AG20443 (cell line): ENCODE measurements around the gene NR3C1.
A peak's percentile ranks its signal among the peaks of the same experiment; 100 is the strongest.

Experiments used
- DNase-seq: peaks from one replicate; pipeline ENCODE4 v3.0.0; 2012; ENCODE audit warnings: low spot score, mixed read lengths

The NR3C1 gene

DNA sequence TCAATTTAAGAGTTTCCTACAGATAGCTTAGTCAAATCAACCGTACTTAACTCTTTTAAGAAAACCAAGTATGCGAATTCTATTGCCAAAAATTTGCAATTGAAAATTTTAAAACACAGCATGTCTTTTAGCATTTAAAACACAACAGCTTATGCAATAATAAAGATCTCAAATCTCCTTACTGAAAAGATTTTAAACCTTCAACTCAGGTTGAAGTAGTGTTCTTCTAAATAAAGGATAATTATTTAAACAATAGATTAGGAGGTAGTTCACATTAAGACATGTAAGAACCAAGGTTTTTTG lies 5.5 kb downstream of the NR3C1 start:
- DNase-seq, result no peak

DNA sequence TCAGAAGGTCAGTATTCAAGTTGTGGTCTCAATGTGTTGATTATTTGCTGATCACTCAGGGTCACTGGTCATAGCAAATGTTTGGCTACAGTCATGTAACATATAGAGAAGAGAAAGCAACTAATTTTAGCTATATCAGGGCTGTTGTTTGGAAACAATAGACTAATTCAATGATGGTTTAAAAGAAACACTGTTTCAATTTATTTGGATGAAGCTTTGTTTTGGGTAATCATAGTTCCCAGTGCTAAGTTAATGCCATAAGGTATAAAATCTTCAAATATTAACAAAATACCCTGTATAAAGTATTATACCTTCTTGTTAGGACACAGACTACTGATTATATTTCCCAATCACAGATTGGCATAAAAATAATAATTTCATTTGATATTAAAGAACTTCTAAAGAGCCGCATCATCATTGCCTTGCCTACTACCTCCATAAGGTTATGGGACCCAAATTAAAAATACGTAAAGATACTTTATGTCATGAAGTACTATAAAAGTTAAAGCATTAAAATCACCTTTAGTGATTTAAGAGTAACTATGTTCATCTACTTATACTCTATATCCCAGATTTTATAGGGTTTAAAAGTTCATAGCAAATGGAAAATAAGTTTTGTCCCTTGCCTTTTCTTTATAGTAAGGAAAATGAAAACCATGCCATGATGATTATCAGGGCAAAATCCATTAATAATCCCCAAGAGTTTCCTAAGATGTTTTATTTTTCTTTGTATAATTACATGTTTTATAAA lies 6.0 kb downstream of the NR3C1 start:
- DNase-seq, result no peak

DNA sequence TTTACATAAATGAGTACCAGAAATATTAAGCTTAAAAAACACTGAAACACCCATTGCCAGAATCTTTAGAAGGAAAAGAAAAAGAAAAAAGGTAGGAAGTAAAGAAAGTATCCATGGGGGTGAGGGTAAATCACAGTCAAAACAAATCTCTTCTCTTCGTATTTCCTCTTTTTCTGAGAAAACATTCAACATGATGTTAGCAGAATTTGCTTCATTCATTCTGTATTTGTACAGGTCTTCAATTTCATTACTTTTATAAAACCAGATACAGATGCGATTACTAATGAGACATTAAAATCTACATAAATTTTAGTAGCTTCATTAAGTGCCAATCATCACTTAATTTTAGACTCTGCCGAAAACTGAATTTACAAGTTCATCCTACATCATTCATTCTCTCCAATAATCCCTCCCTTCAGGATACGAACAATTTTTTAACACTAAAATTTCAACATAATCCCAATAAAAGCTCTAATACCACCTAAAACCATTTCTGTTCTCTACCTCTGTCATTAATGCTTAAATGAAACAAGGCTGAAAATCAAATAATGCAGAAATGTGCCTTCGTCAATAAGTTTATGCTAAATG lies 7.0 kb downstream of the NR3C1 start:
- no peak for DNase-seq

DNA sequence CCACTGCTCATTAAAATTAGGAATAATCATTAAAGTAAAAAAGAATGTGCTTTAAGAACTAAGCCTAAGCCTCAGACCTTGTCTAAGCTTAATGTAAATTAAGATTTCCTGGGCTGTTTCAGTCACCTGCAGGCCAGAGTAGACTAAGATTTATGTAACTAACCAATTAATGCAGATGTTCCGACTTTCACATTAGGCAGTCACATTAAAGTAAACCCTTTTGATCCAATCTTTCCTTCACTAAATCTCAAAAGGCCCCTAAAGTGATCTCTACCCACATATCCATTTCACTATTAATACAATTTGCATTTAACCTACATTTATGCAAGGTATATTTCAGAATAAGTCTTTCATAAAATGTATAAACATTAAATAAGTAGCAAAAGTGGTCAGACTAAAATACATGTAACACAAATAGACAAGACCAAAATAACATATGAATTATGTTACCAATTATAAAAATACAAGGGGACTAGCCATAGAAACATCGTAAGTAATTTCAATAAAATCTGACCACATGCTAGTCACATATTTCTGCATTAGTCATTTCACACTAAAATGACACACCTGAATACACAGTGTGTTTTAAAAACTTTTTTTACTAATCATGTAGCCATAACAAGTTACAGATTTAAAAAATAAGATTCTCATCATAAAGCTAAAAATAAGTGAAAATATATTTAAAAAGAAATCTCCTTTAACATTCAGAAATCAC lies 7.7 kb downstream of the NR3C1 start:
- DNase-seq, result no peak

DNA sequence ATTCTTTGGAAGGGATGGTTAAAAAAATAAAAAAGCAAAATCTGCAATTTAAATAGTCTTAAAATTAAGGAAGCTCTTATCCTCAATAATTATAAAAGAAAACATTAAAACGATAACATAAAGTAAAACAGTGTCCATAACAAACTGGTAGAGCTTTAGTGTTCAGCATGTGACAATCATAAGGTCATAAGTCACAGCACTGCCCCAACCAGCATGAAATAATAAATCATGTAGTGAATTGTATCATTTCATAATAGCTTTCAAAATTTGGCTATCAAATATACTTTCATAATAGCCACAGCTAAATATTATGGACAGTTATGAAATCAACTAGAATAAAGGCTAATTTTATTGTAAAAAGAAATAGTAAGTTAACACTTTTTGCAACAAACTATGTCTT lies 10.0 kb downstream of the NR3C1 start:
- DNase-seq, result no peak

DNA sequence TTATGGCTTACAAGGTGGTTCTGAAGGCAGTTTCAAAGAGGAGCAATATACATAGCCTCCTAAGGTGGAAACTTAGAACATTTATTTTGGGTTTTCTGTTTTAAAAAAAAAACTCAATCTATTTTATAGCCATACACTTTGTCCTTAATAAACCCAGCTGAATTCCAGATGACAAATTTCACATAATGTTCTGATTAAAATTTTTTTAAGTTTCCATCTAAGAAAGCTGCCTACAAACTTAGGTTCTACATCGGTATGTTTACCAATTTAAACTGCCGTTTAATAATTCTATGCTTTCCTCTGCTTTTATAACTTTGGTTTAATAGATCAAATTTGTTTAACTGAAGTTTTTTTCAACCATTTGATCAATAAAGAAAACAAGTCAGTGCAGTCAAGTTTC lies 12.5 kb downstream of the NR3C1 start:
- no peak for DNase-seq

DNA sequence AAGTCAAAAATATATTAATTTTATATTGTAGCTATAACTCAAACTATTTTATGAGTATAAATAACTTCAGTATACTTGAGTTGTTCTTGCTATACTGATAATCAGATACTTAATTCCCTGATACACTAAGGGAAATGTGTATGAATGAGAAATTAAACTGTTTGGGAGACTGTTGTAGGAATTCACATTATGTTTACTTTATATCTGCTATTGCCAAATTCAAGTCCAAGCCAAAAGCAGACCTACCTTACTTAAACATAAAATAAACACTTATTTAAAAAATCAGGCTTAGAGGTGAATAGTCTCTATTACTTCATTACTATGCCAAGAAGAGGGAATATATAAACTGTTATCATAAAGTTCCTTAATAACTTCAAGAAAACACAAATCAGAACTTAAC lies 13.2 kb downstream of the NR3C1 start:
- no peak for DNase-seq

DNA sequence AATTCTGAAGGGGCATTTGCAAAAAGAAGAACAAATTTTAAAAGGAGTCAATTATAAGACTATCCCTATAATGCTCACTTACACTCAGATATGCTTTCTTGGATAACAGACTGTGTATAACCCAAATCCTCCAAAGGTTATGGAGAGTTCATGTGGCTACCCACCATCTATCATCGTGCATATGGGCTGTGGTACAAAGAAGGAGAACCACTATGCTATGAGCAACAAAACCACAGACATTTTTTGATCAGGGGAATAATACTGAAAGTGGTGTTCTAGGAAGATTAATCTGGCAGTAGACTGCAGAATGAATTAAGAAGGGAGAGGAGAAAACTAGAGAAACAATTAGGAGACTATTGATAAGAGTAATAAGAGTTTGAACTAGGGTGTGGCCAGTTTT lies 16.8 kb downstream of the NR3C1 start:
- peak; percentile 39 for DNase-seq

DNA sequence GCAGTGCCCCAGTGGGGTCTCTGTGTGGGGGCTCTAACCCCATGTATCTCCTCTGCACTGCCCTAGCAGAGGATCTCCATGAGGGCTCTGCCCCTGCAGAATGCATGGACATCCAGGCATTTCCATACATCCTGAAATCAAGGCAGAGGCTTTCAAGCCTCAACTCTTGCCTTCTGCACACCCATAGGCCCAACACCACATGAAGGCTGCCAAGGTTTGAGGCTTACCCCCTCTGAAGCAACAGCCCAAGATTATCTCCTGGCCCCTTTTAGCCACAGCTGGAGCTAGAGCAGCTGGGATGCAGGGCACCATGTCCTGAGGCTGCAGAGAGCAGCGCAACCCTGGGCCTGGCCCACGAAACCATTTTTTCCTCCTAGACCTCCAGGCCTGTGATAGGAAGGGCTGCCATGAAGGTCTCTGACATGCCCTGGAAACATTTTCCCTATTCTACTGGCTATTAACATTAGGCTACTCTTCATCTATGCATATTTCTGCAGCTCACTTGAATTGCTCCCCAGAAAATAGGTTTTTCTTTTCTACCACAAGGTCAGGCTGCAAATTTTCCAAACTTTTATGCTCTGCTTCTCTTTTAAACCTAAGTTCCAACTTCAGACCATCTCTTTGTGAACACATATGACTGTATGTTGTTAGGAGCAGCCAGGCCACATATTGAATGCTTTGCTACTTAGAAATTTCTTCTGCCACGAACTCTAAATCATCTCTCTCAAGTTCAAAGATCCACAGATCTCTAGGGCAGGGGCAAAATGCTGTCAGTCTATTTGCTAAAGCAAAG lies 18.4 kb downstream of the NR3C1 start:
- no peak for DNase-seq

DNA sequence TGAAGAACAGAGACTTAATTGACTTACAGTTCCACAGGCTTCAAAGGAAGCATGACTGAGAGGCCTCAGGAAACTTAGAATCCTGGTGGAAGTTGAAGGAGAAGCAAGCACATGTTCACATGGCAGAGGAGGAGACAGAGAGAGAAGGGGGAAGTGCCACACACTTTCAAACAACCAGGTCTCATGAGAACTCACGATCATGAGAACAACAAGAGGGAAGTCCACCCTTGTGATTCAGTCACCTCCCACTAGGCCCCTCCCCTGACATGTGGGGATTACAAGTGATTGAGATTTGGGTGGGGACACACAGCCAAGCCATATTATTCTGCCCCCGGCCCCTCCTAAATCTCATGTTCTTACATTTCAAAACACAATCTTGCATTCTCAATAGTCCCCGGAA lies 19.5 kb downstream of the NR3C1 start:
- no peak for DNase-seq

DNA sequence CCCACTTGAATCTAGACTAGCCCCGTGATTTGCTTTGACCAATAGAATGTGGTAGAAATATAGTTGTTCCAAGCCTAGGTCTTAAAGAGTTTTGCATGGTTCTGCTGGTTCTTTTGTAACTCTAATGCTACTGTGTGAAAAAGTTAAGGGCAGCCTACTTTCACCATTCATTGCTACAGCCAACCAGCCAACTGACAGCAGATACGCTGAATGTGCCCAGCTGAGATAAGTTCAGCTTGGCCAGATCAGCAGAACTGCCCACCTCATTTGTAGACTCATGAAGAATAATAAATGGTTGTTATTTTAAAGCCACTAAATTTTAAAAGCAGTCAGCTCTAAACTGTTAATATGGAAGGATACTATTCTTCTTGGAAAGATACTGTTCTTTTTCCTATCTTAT lies 23.9 kb downstream of the NR3C1 start:
- DNase-seq, result no peak

DNA sequence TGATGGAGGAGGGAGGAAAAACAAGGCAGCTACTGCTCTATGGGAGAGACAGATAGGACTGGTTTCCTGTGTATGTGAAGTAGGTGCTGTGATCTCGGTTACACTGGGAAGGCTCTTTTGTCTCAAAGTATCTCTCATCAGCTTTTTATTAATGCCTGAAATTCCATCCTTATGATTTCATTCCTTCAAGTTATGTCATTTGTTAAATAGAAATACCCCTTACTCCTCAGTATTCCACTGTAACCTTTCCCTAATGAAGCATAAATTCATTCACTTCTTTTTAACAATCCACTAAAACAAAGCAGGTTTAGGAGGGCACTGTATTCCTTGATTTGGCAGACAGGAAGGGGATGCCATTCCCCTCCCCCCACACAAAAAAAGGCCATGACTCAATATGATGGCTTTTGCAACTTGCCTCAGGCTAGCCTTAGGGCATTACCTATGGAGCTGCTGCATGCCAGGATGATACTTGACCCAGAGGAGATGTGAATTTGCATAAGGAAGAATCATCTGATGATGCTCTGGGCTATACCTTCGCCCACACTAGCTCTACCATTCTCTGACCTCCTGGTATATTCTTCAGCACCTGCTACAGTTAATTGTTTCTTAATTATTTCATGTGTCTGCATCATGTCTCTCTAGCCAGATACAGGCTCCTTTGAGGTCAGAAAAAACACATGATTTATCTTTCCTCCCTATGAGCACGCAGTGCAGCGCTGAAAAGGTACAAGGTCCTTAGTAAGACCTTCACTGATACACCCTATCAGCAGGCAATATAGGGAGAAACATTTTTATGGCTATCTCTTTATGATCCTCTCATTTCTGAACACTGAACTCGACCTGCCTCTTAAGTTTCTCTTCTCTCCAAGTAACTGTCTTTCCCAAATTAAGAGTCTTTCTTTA lies 26.3 kb downstream of the NR3C1 start:
- peak; percentile 40 for DNase-seq

DNA sequence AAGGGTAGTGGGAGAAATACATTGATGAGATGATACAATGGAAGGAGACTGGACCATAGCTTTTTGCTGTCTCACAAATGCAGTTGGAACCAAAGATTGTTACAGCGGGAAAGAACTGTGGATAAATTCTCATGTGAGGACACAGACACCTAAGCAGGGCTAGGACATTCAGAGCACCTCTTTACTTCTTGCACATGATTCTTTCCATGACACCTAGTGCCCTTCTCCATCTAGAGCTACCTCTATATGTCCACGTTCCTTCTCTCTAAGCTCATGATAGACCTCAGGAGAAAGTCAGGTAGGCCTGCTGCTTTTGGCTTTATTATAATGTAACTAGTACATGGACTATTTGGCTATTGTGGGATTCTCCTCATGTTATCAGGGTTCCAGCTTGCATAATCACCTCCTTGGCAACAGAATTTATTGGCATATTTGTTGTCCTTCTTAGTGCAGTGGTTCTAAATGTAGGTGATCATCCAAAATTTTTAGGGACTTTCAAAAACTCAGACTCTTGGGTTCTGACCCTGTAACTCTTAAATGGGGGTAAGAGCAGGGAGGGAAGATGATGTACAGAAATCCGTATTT lies 27.2 kb downstream of the NR3C1 start:
- no peak for DNase-seq

DNA sequence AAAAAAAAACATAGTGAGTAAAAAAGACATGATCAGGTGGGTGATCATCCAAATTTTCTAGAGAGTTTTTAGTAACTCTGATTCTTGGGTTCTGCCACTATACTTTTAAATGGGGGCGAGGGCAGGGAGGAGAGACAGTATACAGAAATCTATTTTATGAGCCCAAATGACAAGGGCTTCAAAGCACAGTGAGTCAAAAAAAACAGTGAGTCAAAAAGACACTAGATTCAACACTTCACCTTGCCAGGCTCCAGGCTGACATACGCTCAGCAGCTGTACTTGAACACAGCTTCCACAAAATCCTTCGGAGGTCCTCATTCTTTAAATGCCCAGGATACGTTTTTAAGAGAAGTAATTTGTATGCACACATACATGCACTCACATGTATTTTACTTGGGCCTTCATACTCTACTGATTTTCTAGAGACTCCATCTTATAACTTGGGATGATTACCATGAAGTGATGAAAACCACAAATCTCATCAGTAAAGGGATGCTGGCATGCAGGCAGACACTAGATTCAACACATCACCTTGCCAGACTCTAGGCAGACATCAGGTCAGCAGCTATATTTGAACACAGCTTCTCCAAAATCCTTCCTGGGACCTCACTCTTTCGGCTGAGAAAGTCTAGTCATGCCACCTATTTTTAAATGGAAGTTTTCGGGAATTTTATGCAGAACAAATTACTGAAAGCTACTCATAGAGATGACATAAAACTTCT lies 28.8 kb downstream of the NR3C1 start:
- no peak for DNase-seq

DNA sequence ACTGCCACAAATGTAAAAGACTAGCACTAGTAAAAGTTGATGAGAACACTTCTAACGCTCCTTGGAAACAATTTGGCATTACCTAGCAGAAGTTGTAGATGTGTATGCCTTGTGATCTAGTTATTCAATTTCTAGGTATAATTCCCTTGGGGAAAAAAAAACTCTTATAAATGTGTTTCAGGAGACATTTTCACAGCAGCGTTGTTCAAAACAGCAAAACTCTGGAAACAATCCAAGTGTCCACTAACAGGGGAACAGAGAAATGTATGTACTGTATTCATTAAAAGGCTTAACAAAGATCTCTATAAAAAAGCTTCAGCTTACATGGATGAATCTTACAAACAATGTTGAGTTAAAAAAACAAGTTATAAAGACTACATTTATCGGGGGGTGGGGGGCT lies 30.4 kb downstream of the NR3C1 start:
- DNase-seq, result no peak

DNA sequence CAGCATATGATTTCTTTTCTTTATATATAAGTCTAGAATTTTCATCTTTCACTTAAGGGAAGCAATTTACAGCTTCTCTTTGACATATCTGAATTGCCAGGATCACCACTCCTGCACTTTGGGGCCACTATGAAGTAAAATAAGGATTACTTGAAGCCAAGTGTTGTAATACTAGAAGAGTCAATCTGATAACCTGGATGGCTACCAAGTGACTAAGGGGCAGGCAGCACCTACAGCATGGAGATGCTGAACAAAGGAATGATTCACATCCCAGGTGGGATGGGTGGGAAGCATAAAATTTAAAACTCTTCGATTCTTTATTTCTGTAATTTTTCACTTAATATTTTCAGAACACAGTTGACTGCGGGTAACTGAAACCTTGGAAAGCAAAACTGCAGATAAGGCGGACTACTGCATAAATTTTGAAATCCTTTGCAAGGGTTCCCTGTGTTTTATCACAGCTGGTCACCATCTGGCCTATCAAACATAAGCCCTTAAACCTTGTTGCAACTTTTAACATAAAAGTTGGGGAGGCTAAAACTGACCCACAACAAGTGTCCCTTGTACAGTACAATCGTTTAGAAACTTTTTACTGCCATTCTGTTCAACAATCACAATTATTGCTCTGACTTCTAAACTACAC lies 31.2 kb downstream of the NR3C1 start:
- no peak for DNase-seq

DNA sequence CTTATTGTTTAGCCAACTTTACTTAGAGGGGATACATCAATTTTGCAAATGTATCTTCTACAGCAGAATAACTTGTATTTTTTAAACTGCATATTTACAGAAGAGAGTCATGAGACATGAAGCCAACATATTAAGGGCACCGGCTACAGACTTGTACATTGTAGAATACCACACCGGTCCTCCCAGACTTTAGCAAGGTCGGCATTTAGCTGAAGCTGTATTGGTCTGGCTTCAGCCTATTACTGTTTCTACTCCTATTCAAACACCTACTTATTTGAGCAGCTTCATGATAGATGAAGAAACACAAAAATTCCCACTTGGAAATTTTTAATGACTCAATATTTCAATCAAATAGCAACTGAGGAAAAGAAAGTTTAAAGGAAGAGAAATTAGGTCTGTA lies 33.0 kb downstream of the NR3C1 start:
- DNase-seq, result no peak

DNA sequence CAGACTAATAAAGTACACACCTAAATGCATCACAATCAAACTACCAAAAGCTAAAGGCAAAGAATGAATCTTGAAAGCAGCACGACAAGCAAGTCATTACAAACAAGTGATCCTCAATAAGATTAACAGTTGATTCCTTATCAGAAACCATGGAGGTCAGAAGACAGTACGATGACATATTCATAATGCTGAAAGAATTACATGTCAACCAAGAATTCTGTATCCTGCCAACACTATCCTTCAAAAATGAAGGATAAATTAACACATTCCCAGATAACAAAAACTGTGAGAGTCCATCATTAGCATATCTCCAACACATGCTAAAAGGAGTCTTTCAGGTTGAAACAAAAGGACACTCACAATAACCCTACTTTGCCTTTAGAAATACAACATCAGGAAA lies 39.4 kb downstream of the NR3C1 start:
- no peak for DNase-seq

DNA sequence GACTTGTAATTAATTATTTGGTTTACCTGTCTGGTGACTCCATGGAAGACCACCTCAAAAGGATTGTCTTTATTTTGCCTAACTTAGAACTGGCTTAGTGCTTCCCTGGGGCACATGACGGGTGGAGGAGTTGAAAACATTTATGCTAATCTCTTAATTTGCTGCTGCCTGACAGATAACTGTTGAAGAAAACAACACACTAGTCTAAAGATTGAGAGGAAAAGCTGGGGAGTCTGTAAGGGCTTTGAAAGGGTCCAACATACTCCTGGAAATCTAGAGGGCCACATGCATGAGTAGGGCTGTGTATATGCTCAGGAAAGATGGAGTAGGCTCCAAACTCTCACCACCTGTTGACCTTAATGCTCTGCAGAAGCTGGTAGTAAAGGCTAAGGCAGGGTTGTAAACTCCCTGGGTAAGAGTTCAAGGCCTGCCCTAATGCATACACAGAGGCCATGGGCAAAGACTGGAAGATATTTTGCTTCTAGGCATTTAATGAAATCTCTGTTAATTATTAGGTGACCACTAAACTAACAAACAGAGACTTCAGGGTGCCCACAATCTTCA lies 40.7 kb downstream of the NR3C1 start:
- DNase-seq, result no peak

DNA sequence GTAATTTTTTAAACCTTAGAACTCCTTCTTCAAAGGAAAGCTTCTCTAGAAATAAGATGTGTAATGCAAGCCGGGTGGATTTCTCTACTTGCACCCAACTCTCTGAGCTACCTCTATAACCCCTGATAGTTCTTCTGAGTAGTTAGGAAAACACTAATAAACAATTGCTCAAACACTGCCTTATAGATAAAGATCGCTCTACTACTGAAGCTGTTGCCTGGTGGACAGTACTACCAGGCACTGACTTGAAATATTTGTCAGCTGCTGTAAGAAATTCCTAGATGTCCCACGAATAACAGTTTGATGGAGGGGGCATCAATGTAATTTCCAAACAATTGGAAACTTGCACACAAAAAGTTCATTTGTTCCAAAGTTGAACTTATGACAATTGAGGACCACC lies 42.0 kb downstream of the NR3C1 start:
- DNase-seq, result no peak
